ENCODE measurements around the gene PLCB1. TPM values are rescaled to one million over a fixed set of nuclear protein-coding genes. Genes with fewer than 3 reads are reported as not detected.

PLCB1 gene
- total and polyA plus RNA-seq, 2 donors (not counting 3 experiments of a cell fraction or from before 2014, with no cell fraction given), result 10.2 to 53.4 TPM

- no peak overlapping the region for H3K4me2 ChIP-seq (ENCODE audit: insufficient read depth, low read length)
- no peaks in the 10 kb centered on the region for H3K9me3 ChIP-seq (replicated peaks; ENCODE audit: control insufficient read depth, insufficient read depth, low read length)
- ChIA-PET POLR2A (no interaction called here), CTCF (interaction anchor here (1.0 to 2.4 kb wide), 2 partner anchors 17 to 288 kb away, joined by 4 to 10 read pairs; no protein-coding TSS in a partner anchor)
- no peak overlapping the region for H3K9ac ChIP-seq (replicated peaks; ENCODE audit: extremely low read depth, insufficient read depth, low read length)
- H3K4me3 ChIP-seq (replicated peaks in 1 of 3; ENCODE audit: insufficient read depth in 1 of 3, low read depth in 1 of 3, low read length in 3 of 3), result no peak overlapping the region
- H3K36me3 ChIP-seq (ENCODE audit: control insufficient read depth in 2 of 2, extremely low read depth in 1 of 2, insufficient read depth in 2 of 2, low read length in 2 of 2), result no peaks in the 10 kb centered on the region
- BruUV-seq (replicated peaks), result no TSS peak
- H4K20me1 ChIP-seq (replicated peaks; ENCODE audit: control insufficient read depth, extremely low read depth, insufficient read depth, low read length), result peaks cover 3% of the 10 kb centered on the region
- no peaks in the 10 kb centered on the region for H3K79me2 ChIP-seq (ENCODE audit: control insufficient read depth, insufficient read depth, low read length)
- dilution Hi-C loops (cut with MboI; ENCODE audit: extremely low pct_ligation_motif_present, low sequenced_read_pairs), result no loop called here
- H3K27me3 ChIP-seq (ENCODE audit: control insufficient read depth in 2 of 2, insufficient read depth in 2 of 2, low read length in 2 of 2), result no peaks in the 10 kb centered on the region
- H3K9me1 ChIP-seq (replicated peaks; ENCODE audit: control insufficient read depth, extremely low read depth, insufficient read depth, low read length), result no peaks in the 10 kb centered on the region
- no peak for DNase-seq (ENCODE audit: low read depth, low spot score)
- H3K4me1 ChIP-seq (ENCODE audit: control insufficient read depth, extremely low read depth, insufficient read depth, low read length), result peaks cover 10% of the 10 kb centered on the region
- intact Hi-C loops (cut with micrococcal nuclease), result no loop called here
- H3K27ac ChIP-seq (ENCODE audit: insufficient read depth, low read depth, low read length), result no peak overlapping the region
- H2AFZ ChIP-seq (ENCODE audit: low read depth, low read length), result no peak overlapping the region
- FAIRE-seq, result no peak
- TF ChIP-seq MYC (IDR thresholded peaks at IDR 0.05; ENCODE audit: low read depth, low read length) (no peak), POLR2A (IDR thresholded peaks at IDR 0.05; ENCODE audit: low read depth, low read length) (no peak), JUN (IDR thresholded peaks at IDR 0.05; ENCODE audit: borderline replicate concordance, insufficient read depth, insufficient read length, low read depth) (no peak), GATA2 (IDR thresholded peaks at IDR 0.05; ENCODE audit: insufficient read depth, insufficient read length, low read depth, low read length) (no peak), CTCF (IDR thresholded peaks at IDR 0.05; ENCODE audit: extremely low read depth in 1 of 2, insufficient read depth in 1 of 2, low read depth in 1 of 2, low read length in 2 of 2) (no peak), MAX (IDR thresholded peaks at IDR 0.05; ENCODE audit: insufficient read depth, insufficient read length) (no peak), FOS (IDR thresholded peaks at IDR 0.05; ENCODE audit: borderline replicate concordance, insufficient read depth, low read length) (no peak), POLR2AphosphoS5 (IDR thresholded peaks at IDR 0.05; ENCODE audit: insufficient read depth, low read depth, low read length) (no peak), EZH2 (IDR thresholded peaks at IDR 0.05; ENCODE audit: borderline replicate concordance, low read depth, low read length, severe bottlenecking) (no peak)
Observed at GRCh38 chr20:8434326-8434876, 302.3 kb downstream of the PLCB1 start.
